Kidney epithelial cell (primary cell): ENCODE measurements around the gene SRSF3. TPM values are rescaled to one million over a fixed set of nuclear protein-coding genes. Genes with fewer than 3 reads are reported as not detected.
"Not testable (repeated sequence)": the region's sequence is repeated elsewhere in the genome, so short reads cannot be mapped to it uniquely, and the experiment has no call there.

Experiments
- DNase-seq: peaks from one replicate; pipeline ENCODE4 v3.0.0-alpha.2; 2010; ENCODE audit warnings: low read depth
- H3K27me3 ChIP-seq: 2 replicates; pipeline ENCODE4 v1.6.0; 2011; ENCODE audit warnings: low read length; ENCODE audit not compliant: control insufficient read depth, insufficient read depth
- H3K36me3 ChIP-seq: 2 replicates; pipeline ENCODE4 v1.5.1; 2011; ENCODE audit warnings: low read length; ENCODE audit not compliant: control insufficient read depth, insufficient read depth
- H3K4me3 ChIP-seq: 2 replicates; pipeline ENCODE4 v1.5.1; 2011; ENCODE audit warnings: low read depth, mild to moderate bottlenecking, control low read depth, low read length
- total RNA-seq: library from RNA; depleted of rRNA; stranded (reverse); fragments of >200 nt; gene quantifications from 2 replicates; pipeline ENCODE4 v1.2.3, GENCODE V29; 2015
- TF ChIP-seq, protein P1 (sequence below): IDR thresholded peaks from 2 replicates; pipeline ENCODE4 v1.5.1; 2011; ENCODE audit warnings: mild to moderate bottlenecking, moderate library complexity, low read length, control low read depth, inconsistent platforms; ENCODE audit not compliant: insufficient read depth, poor library complexity, severe bottlenecking

SRSF3 gene
- total RNA-seq, 1 donor from 2014 or later: 177 TPM

DNA sequence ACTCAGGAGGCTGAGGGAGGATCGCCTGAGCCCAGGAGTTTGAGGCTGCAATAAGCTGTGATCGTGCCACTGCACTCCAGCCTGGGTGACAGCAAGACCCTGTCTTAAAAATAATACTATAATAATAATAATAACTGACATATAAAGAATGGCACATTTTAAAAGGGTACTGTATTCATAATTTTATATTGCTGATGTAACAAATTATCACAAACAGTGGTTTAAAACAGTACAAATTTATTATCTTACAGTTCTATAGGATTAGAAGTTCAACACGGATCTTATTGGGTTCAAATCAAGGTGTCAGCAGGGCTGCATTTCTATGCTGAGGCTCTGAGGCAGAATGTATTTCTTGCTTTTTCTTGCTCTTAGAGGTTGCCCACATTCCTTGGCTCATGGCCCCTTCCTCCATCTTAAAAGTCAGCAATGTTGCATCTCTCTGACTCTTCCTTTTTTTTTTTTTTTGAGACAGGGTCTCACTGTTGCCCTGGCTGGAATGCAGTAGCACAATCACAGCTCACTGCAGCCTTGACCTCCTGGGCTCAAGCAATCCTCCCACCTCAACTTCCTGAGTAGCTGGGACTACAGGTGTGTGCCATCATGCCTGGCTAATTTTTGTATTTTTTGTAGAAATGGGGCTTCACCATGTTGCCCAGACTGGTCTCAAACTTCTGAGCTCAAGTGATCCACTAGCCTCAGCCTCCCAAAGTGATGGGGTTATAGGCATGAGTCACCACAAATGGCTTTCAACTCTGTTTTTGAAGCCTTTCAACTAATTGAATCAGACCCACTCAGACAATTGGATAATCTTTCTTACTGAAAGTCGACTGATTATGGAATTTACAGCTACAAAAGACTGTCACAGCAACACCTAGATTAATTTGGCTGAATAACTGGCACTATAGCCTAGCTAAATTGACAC lies 22.8 kb upstream of the SRSF3 start:
- H3K36me3 ChIP-seq: no peaks in the 10 kb centered on the region
- DNase-seq: no peak
- no peaks in the 10 kb centered on the region for H3K27me3 ChIP-seq
- TF ChIP-seq, protein P1, sequence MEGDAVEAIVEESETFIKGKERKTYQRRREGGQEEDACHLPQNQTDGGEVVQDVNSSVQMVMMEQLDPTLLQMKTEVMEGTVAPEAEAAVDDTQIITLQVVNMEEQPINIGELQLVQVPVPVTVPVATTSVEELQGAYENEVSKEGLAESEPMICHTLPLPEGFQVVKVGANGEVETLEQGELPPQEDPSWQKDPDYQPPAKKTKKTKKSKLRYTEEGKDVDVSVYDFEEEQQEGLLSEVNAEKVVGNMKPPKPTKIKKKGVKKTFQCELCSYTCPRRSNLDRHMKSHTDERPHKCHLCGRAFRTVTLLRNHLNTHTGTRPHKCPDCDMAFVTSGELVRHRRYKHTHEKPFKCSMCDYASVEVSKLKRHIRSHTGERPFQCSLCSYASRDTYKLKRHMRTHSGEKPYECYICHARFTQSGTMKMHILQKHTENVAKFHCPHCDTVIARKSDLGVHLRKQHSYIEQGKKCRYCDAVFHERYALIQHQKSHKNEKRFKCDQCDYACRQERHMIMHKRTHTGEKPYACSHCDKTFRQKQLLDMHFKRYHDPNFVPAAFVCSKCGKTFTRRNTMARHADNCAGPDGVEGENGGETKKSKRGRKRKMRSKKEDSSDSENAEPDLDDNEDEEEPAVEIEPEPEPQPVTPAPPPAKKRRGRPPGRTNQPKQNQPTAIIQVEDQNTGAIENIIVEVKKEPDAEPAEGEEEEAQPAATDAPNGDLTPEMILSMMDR: no peak
- H3K4me3 ChIP-seq: no peak overlapping the region

- DNase-seq, H3K27me3 ChIP-seq, H3K36me3 ChIP-seq, H3K4me3 ChIP-seq: not testable (repeated sequence)
These were observed 21.5 kb upstream of the SRSF3 start for GRCh38 chr6:36572353-36573311.

DNA sequence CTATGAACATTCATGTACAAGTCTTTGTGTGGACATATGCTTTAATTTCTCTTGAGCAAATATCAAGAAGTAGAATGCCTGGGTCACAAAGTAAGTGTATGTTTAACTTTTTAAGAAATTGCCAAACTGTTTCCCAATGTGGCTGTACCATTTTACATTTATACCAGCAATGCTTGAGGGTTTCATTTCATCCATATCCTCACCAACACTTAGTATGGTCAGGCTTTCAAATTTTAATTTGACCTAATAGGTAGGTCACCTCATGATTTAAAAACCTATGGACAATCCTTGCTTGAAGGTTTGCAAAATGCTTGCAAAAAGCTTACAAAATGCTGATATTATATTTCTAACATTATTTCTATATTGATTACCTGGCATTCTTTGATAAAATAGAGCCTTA lies 19.5 kb upstream of the SRSF3 start:
- Histone ChIP-seq H3K36me3 (no peaks in the 10 kb centered on the region), H3K27me3 (no peaks in the 10 kb centered on the region), H3K4me3 (no peak overlapping the region)
- DNase-seq: no peak
- TF ChIP-seq, protein P1: no peak

DNA sequence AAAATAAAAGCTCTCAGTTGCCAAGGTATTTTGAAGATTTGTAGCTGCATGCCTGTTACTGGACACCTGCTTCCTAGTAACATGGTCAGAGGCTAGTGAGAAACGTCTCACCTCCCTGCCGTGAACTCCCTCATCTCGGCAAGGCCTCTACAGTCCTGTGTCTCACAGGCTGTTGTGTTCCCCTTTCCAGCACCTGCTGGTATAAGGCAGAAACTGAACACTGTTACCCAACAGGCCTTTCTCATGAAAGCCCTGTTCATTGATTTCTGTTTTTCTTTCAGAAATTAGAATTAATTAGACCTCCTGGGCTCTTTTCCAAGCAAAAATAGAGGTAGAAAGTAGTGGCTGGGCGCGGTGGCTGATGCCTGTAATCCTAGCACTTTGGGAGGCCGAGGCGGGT lies 17.6 kb upstream of the SRSF3 start:
- DNase-seq: no peak
- Histone ChIP-seq H3K27me3 (no peaks in the 10 kb centered on the region), H3K4me3 (no peak overlapping the region), H3K36me3 (no peaks in the 10 kb centered on the region)
- TF ChIP-seq, protein P1: no peak

DNA sequence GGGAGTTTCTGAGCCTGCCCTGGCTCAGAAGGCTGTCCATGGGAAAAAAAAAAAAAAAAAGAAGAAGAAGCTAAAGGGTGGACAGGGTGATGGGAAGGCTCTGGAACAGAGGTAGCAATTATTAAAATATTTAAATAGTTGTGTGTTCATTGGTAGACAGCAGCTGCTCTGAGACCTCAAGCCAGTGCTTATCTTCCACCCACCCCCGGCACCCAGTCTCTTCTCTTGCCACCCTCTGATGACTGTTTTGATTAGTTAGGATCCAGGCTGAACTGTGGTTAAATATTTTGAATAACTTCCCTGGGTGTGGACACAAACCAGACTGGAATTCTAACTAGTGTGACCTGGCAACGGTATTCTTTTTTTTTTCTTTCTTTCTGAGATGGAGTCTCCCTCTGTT lies 16.9 kb upstream of the SRSF3 start:
- no peaks in the 10 kb centered on the region for H3K27me3 ChIP-seq
- no peaks in the 10 kb centered on the region for H3K36me3 ChIP-seq
- peak; percentile 85 for DNase-seq
- no peak overlapping the region for H3K4me3 ChIP-seq
- TF ChIP-seq, protein P1: no peak

DNA sequence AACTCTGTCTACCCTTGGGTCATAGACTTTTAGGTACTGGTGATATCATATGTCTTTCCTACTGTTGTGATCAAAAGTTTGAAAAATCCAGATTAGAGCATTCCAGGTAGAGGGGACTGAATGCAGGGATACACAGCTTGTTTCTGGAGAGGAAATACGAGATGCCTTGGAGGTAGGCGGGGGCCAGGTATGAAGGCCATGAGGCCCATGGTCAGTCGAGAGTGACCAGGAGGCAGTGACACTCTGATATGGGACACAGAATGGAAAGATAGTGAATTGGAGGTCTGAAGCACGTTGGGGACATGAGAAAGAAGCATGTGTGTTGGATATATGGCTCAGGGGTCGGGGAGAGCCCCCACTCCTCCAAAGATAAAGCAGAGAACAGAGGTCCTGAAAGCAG lies 16.1 kb upstream of the SRSF3 start:
- Histone ChIP-seq H3K36me3 (no peaks in the 10 kb centered on the region), H3K27me3 (no peaks in the 10 kb centered on the region), H3K4me3 (no peak overlapping the region)
- DNase-seq: no peak
- TF ChIP-seq, protein P1: no peak
